ENCODE measurements around the gene LARGE1.
"Not testable (repeated sequence)": the region's sequence is repeated elsewhere in the genome, so short reads cannot be mapped to it uniquely, and the experiment has no call there.

LARGE1 gene

DNA sequence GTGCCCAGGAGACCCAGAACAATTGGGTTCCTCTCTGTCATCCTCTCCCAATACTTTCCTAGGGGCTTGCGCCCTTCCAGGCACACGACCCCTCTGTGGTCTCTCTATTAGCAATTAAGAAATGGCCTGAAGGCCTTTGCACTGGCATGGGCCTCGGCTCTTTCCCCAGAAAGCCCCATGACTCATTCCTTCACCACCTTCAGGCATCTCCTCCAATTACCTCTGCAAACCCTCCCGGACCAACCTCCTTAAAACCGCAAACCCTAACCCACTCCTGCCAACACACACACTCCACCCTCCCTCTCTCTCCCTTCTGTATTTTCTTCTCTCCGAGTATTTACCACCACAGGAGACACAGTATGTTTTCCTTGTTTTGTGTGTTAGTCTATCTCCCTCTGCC is 36.7 kb downstream of the LARGE1 start:
- no peak for DNase-seq

DNA sequence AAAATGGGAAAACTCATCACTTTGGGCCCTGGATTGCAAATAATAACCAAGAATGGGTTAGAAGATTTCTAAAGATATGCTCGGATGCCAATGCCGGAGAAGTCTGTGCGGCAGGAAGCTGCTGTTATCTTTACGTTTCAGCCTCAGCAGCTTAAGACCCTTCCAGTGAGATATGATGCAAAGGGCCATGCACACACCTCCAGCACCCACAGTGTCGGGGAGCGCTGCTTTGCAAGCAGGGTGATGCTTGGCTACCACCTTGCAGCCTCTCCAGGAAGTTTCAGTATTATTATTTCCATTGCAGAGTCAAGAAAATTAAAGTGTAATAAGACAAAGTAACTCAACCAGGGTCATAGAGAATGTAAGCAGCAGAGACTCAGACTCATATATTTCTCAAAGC is 37.3 kb downstream of the LARGE1 start:
- DNase-seq: no peak

DNA sequence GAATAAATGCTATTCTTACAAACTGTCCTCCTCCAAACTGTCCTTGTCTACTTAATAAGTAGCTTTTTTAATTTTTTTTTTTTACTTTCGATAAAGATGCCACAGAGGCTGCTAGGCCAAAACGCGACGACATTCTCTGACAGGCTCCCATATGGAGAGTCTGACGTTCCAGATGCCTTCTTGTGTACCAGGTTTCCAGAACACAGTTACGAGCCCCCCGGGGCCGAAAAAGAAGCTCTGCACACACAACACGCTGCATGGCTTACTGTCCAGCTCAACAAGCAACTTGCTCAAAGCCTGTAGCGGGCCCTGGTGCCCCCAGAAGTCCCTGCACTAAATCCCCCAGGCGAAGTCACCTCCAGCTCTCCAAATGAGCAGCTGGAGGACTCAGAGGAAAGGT is 39.3 kb downstream of the LARGE1 start:
- no peak for DNase-seq

DNA sequence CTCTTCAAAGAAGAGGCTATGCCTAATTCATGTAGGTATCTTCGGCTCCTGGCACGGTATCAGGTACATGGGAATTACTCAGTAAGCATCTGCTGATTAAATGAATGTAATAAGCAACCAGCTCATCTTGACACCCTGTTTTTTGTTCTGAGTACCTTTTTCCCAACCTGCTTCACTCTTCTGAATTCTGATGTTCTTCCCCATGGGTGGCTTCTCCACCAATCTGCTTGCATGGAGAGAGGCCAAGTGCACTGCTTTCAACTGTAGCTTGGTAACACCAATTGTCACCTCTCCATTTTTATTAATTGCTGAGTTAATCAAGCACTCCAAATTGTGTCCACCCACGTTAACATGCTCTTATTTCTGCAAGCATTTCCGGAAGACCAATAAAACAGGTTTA is 40.5 kb downstream of the LARGE1 start:
- DNase-seq: no peak

DNA sequence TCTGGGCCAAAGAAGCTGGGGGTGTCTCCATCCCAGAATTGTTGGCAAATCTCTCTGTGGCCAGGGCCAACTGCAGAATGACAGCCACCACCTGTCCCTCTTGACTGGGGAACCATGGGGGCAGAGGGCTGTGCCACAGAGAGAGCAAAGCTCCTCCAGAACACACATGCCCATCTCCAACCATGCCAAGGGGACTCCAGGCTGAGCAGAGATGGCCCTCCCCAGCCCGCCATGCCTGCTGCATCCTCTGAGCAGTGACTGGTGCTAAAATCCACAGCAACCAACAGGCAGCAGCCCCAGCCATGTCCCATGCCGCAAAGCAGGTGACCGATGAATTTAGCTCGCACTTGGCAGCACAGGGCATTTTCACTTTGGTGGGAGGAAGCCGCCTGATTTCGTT is 45.0 kb downstream of the LARGE1 start:
- DNase-seq: peak; percentile 45

DNA sequence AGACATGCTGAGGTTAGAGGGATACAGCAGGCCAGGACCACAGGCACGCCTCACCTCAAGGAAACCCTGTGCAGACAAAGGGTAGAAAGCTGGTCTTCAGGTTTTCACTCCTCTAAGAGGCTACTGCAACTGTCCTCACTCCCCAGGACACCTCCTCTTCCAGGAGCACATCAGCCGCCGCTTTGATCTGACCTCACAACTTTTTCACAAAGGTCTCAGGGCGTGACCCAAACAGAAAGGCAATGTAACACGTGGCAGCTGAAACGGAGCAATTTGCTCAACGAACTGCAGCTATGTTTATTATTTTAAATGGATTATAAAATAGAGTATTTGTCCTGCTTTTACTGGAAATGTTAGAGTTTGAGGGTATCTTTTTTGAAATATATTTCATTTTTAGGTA is 46.1 kb downstream of the LARGE1 start:
- no peak for DNase-seq

DNA sequence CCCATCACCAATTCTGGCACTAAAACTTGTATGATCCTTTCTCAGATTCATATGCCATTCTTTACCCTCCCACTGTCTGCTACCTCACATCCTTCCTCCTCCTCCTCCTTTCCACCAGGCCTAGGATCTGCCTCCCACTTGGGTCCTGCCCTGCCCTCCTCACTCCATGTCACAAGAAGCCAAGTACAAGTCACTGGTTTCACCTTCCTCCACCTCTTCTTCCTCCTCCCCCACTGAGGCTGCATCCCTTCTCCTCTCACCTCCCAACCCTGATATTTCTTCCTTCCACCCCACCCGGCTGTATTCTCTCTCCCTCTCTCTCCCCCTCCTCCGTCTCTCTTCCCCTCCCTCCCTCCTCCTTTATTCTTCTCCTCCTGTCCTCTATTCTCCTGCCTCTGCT is 46.6 kb downstream of the LARGE1 start:
- no peak for DNase-seq

DNA sequence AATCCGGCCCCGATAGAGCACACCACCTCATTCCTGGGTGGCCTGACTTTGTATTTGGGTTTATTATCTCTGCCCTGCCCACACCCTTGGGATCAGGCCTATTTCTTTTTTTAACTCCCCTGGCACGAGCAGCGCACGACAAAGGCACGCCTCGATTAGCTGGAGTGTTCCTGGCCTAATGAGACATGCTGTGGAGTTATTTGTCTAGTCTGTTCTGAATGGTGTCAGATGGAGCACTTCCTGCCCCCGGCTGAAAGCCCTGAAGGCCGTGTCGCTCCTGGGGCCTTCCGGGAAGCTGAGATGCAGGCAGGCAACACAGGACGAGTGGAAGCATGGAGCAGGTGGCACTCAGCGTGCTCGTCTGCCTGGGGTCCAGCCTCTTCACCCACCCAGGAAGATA is 47.1 kb downstream of the LARGE1 start:
- DNase-seq: no peak

DNA sequence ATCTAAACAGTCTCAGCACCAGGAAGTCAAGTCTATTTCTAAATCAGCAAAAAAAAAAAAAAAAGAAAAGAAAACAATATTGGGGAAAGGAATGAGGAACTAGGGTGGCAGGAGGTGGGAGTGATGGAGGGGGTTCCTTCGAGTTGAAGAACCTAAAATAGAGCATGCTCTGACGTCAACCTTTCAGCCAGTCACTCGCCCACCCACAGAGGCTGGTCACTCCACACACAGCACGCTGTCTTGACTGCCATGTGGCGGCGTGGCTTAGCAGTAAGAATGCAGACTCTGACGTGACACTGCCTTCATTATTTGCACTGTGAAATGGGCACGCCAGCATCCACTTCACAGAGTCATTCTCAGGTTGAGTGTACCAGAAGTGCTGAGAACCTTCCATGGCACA is 48.3 kb downstream of the LARGE1 start:
- DNase-seq: no peak

DNA sequence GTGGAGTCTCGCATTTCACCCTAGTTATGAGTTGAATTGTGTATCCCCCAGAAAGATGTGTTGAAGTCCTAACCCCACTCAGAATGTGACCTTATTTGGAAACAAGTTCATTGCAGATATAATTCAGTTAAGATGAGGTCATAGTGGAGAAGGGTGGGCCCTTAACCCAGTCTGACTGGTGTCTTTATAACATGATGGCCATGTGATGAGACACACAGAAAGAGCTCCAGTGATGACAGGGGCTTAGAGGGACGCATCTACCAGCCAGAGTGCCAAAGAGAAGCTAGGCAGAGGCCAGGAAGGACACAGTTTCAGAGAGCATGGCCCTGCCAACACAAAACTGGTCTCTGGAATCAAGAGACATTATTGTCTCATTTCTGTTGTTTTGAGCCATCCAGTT is 50.3 kb downstream of the LARGE1 start:
- no peak for DNase-seq

DNA sequence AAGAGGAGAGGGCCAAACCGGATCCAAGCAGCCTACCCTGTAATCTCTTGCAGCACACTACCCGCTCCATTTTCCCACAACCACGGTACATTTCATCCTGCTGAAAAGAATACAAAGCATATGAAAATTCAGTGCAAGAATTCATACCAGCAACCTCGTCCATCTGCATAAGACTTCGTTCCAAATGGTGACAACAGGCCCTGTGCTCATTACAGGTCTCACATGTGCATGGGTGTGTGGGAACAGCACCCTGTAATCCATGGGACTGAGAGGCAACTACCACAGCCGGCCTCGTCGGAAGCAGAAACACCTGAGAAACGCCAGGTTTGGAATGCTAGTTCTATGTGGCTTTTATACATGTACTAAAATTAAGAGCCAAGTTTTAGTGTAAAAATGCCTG is 52.3 kb downstream of the LARGE1 start:
- DNase-seq: no peak

DNA sequence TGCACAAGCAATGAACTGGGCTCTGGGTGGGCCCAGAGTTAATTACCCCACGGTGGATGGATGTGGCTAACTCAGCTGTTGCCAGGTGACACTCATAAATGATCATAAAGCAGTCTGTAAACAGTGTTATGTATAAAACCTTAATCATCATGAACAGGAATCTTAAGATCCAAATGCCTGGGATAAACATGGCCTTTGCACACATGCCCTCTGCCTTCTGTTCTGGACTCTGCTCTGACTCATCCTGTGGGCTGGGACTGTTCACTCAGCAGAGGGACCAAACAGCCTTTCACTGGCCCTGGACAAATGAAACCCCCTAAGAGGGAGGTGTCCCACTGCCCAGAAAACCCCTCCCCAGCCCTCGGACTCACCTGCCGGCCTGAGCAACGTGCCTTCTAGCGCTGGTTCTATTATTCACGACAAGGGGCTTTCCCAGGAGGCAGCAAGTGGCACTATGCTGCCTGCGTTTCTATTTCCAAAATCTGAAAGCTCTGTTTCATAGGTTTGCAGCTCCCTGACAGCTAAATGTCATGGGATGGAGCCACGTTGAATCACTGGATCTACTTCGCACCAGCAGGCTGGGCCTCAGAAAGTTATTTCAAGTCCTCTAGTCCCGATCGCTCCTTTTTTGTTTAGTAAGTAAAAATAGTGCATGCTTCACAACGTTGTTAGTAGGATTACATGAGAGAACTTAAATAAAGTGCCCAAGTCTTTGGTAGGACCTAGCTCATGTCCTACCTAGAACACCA is 53.0 kb downstream of the LARGE1 start:
- no peak for DNase-seq

DNA sequence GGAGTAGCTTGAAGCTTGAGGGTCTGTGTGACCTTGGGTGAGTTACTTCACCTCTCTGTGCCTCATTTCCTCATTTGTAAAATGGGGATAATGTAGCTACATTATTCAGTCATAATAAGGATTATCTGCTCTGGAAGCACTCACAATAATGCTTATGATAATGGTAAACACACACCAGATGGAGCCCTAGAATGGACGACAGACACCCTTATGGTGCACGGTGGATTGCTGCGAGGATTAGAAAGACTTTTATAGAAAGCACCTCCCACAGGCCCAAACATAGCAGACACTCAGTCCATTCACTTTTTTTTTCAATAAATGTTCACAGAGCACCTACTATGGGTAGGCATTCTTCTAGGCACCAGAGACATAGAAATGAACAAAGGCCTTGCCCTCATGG is 53.8 kb downstream of the LARGE1 start:
- DNase-seq: no peak

DNA sequence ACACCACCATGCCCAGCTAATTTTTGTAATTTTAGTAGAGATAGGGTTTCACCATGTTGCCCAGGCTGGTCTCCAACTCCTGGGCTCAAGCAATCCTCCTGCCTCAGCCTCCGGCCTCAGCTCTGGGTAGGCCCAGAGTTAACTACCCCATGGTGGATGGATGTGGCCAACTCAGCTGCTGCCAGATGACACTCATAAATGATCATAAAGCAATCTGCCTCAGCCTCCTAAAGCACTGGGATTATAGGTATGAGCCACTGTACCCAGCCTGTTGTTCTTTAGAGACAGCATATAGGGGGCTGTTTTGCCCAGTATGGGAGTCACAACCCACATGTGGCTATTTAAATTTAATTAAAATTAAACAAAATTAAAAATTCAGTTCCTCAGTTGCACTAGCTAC is 54.3 kb downstream of the LARGE1 start:
- DNase-seq: no peak

DNA sequence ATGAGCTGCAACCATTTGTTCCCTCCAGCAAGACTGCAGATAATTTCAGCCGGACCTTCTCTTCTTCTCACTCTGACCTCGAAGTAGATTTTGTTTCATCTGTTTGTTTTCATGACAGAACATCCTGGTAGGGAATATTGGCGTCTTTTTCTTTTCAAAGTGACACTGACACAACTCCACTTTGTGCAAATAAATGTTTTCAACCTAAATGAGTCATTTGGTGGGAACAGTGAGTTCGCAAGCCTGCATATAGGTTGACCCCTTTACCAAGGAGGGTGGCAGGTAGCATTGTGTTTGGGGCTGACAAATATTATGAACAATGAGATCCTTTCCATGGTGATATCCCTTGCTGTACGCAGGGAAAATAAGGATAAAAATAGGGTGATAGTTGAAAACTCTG is 55.0 kb downstream of the LARGE1 start:
- DNase-seq: no peak

DNA sequence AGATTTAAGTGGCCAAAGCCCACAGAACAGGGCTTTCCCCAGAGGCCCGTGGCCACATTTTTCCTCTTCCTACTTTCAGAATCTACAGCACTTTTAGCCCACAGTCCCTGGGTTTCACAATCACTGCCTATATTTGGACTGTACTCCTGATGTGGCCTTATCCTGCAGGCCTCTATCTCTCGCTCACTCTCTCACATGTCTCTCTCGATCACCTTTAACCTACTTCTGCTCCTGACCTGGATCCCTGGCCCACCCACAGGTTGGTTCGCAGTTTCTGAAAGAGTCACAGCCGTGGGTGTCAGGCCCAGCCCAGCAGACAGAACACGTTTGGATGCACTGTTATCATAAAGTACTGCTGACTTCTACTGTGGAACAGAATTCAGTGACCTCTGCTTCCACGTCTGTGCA is 55.5 kb downstream of the LARGE1 start:
- no peak for DNase-seq

DNA sequence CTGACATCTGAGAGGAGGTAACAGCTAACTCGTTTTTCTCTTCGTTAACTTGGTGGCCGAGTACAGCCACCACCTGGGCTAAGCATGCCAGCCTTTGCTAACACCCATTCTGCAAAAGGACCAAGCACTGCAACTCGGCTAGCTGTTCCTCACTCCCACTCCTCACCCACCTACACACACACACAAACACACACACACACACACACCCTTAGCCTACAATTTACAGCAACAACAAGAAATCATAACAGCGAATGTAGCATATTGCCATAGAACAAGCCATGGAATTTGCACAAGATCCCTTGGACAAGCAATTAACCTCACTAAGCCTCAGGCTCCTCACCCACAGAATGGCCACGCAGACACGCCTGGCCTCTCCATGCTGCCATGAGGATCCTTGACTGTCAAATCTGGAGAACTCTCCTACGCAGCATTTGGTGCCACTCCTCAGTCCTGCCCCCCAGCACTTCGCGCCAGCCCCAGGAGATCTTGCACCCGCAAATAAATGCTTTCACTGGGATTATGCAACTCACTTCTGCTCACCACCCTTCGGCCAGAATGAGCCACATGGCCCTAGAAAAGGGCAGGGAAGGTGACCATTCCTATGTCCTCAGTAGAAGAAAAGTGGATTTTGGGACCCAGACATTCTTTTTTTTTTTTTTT is 58.9 kb downstream of the LARGE1 start:
- DNase-seq: no peak

DNA sequence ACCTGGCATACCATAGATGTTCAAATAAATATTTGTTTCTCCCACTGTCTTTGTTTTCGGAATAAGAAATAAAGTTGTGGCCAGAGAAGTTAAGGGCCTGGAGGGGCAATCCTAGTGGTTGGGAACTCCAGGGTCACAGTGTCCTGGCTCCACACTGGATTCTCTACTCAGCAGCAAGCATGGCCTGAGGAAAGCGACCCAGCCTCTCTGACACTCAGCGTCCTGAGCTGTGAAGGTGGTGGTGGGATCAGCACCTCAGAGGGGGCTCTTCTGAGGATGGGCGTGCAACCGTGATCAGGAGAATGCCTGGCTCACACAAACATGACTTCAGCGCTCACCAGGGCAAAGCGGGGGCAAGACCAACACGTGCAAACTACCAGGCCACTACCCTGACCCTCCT is 59.9 kb downstream of the LARGE1 start:
- DNase-seq: no peak

DNA sequence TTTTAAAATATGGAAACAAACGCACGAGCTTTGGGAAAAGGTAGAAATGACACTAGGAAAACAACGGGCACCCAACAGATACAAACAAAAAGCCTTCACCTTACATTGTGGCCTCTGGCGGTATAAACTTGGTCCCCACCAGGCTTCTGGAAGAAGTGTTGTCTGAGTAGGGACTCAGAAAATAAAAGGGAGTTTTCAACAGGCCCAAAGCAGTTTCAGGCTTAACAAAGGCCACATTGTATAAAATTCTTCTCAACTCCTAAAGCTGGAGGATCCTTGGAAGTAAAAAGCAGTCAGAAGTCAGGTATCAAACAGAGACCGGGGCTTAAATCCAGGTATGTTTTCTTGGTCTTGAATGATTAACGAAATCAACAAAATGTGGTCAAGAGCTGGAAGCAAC is 61.0 kb downstream of the LARGE1 start:
- no peak for DNase-seq

DNA sequence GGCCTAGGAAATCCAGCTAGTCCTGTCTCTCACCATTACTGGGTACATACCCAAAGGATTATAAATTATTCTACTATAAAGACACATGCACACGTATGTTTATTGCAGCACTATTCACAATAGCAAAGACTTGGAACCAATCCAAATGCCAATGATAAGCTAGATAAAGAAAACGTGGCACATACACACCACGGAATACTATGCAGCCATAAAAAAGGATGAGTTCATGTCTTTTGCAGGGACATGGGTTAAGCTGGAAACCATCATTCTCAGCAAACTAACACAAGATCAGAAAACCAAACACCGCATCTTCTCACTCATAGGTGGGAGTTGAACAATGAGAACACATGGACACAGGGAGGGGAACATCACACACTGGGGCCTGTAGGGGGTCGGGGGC is 61.6 kb downstream of the LARGE1 start:
- not testable (repeated sequence) for DNase-seq

DNA sequence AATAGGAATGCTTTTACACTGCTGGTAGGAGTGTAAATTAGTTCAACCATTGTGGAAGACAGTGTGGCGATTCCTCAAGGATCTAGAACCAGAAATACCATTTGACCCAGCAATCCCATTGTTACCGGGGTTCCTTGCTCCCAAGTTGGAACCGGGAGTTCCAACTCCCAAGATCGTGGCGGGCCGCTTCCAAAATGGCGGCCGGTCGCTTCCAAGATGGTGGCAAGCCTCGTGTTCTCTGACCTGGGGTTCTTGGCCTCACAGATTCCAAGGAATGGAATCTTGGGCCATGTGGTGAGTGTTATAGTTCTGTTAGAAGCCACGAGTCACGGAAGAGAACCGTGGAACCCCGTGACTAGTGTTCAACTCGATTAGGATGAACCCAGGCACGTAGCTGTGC is 62.5 kb downstream of the LARGE1 start:
- not testable (repeated sequence) for DNase-seq

DNA sequence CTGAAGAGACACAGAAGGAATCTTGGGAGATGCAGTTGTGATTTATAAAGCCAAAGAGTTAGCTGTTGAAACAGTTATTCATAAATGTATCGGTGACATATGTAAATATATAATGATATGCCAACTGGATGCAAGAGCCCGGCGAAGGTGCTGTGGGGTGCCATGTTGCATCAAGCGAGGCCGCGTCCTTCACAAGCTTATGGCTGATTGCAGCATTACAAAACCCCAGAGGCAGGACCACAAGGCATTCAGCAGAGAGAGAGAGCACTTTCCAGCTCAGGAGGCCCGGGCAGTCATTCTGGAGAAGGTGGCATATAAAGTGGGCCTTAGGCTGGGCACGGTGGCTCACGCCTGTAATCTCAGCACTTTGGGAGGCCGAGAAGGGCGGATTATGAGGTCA is 65.6 kb downstream of the LARGE1 start:
- no peak for DNase-seq

DNA sequence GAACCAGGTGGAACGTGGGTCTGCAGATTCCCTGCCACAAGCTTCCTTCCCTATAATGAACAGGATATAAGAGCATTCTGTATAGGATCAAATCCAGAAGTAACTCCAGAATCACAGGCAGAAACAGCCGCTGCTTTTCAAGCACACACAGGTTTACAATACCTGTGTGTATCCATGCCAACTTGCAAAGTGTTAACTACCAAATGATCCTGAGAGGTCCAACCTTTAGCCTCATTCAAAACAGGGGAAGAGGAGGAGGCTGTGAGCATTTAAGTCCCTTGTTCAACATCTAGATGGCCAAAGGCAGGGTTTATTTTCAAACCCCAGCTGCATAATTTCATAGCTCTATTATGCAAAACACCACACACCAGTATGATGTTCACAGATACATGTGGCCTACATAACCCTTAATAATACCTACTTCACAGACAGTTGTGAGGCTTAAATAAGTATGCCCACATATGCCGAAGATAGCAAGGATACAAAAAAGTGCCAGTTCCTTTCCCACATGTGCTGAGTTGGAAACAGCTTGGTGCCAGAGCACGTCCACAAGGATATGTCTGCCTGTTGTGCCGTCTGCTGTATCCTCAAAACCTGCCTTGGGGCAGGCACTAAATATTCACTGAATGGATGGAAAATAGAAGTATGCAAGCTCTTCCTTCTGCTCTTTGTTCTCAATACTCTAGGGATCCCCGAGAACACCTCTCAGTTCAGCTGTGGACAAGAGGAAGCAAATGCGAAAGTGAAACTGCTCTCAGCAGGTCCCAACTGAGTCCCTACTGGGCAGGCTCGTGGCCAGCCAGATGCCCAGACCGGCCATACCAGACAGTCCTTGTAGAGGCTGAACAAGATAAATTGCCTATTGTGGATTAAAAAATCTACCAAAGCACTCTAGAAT is 66.8 kb downstream of the LARGE1 start:
- peak; percentile 68 for DNase-seq

DNA sequence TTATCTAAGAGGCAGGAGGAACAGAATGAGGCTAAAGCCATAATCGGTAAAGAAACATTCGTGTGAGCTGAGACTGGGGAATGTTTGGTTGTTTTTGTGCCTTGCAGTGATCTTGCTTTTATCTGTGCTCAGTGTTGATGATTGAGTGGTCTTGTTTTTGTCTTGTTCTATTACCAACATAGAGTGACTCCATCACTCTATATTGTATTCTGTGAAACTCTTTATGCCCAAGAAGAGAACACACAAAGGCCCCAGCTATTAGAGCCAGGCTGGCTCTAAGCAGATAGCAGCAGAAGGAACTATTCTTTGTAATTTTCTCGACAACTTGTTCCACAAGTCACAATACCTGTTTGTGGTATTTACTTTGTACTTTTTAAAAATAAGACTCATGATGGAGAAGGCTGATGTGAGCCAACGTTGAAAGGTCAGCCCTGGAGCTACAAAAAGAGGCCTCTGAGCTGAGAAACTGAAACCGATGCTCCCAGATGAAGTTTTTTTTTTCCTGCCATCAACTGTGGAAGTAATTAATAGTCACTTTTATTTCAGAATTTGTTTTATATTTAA is 68.4 kb downstream of the LARGE1 start:
- DNase-seq: no peak

All from femur (tissue), 1 donor.